Natural killer cell (primary cell): ENCODE data around the gene ATP2A1. TPM values are rescaled to one million over a fixed set of nuclear protein-coding genes. Genes with fewer than 3 reads are reported as not detected.

Experiments
- ATAC-seq, 3 donors: fragments of 150-1000 bp in 2 of 3; fragments of 200-7000 bp in 1 of 3; cut with Tn5 transposase; 1 replicate in 1 of 3; 2 replicates in 2 of 3; pipeline ENCODE4 v1.10.0; 2021; ENCODE audit warnings: mild to moderate bottlenecking in 2 of 3, moderate library complexity in 2 of 3
- DNase-seq, 2 donors: peaks; one replicate each; pipeline versions ENCODE4 v3.0.0 to v3.0.0-alpha.2; 2013 to 2021; ENCODE audit warnings: mixed read lengths in 1 of 2
- H3K27ac ChIP-seq: one replicate; pipeline ENCODE4 v1.5.1; 2013; ENCODE audit warnings: mild to moderate bottlenecking, low read length
- H3K27me3 ChIP-seq: one replicate; pipeline ENCODE4 v1.6.1; 2013; ENCODE audit warnings: low read length; ENCODE audit not compliant: control insufficient read depth, insufficient read depth
- H3K36me3 ChIP-seq: one replicate; pipeline ENCODE4 v1.6.1; 2013; ENCODE audit warnings: low read length; ENCODE audit not compliant: control insufficient read depth, insufficient read depth
- H3K4me1 ChIP-seq: one replicate; pipeline ENCODE4 v1.6.1; 2013; ENCODE audit warnings: low read length; ENCODE audit not compliant: control insufficient read depth, insufficient read depth
- H3K4me3 ChIP-seq: one replicate; pipeline ENCODE4 v1.5.1; 2013; ENCODE audit warnings: low read length
- H3K9me3 ChIP-seq: one replicate; pipeline ENCODE4 v1.6.1; 2013; ENCODE audit warnings: low read length; ENCODE audit not compliant: control insufficient read depth, insufficient read depth
- H3K27ac Mint-ChIP-seq, 2 donors: one replicate each; pipeline ENCODE4 v1.8.0; 2022; ENCODE audit warnings: mild to moderate bottlenecking in 2 of 2, mixed read lengths in 2 of 2, moderate library complexity in 1 of 2
- H3K27me3 Mint-ChIP-seq, 2 donors: one replicate each; pipeline ENCODE4 v1.8.0; 2022; ENCODE audit warnings: low read depth in 2 of 2, mixed read lengths in 2 of 2
- H3K36me3 Mint-ChIP-seq: one replicate; pipeline ENCODE4 v1.8.0; 2022; ENCODE audit warnings: mixed read lengths
- H3K4me1 Mint-ChIP-seq, 2 donors: one replicate each; pipeline ENCODE4 v1.8.0; 2022; ENCODE audit warnings: mixed read lengths in 2 of 2
- H3K4me3 Mint-ChIP-seq: one replicate; pipeline ENCODE4 v1.8.0; 2022; ENCODE audit warnings: mild to moderate bottlenecking, moderate library complexity, mixed read lengths
- H3K9me3 Mint-ChIP-seq, 2 donors: one replicate each; pipeline ENCODE4 v1.8.0; 2022; ENCODE audit warnings: mixed read lengths in 2 of 2
- CTCF ChIP-seq: fragments of 200-600 bp; IDR thresholded peaks from one replicate; pipeline ENCODE4 v1.8.0; 2022; ENCODE audit warnings: antibody characterized with exemption
- WGBS: methylation state at CpG from one replicate; pipeline ENCODE4 v1.1.7; 2013; ENCODE audit warnings: missing lambda C conversion rate; ENCODE audit not compliant: insufficient coverage; 5-methylcytosine and 5-hydroxymethylcytosine counted together
- intact Hi-C: fragments of 100-400 bp; cut with micrococcal nuclease; formaldehyde crosslinking; loops from one replicate; pipeline ENCODE4 v1.14.2; 2022
- total RNA-seq, 4 donors: library from RNA; stranded (reverse); fragments of 120-200 nt in 1 of 4; gene quantifications; one replicate each; pipeline versions ENCODE4 v1.2.3 to v1.2.4, GENCODE V29; 2013 to 2022

The ATP2A1 gene
- total RNA-seq, 3 donors from 2014 or later (not counting 1 experiment from before 2014, with no cell fraction given) = 0.75 to 2.5 (median 1.3) TPM

GRCh38 chr16:28932339-28933141, 54.3 kb downstream of the ATP2A1 start:
- intact Hi-C loops = no loop called here
- no peak overlapping the region for H3K4me3 Mint-ChIP-seq
- Histone ChIP-seq H3K27ac (peak overlapping the region; percentile 44), H3K9me3 (no peaks in the 10 kb centered on the region), H3K4me1 (peaks cover 42% of the 10 kb centered on the region), H3K36me3 (no peaks in the 10 kb centered on the region), H3K27me3 (no peaks in the 10 kb centered on the region), H3K4me3 (peak overlapping the region; percentile 40)
- TF ChIP-seq CTCF = no peak
- H3K27ac Mint-ChIP-seq = no peak overlapping the region
- peaks cover 26 to 42% of the 10 kb centered on the region in 2 donors for H3K4me1 Mint-ChIP-seq
- no peak for ATAC-seq
- 79% methylated on average over 20 of the region's 20 CpGs for WGBS
- no peaks in the 10 kb centered on the region for H3K27me3 Mint-ChIP-seq
- H3K36me3 Mint-ChIP-seq = no peaks in the 10 kb centered on the region
- DNase-seq = no peak
- H3K9me3 Mint-ChIP-seq = no peaks in the 10 kb centered on the region

GRCh38 chr16:28933171-28933570, 54.9 kb downstream of the ATP2A1 start:
- ATAC-seq = no peak
- DNase-seq = no peak
- Histone ChIP-seq H3K9me3 (no peaks in the 10 kb centered on the region), H3K27ac (no peak overlapping the region), H3K4me1 (peaks cover 42% of the 10 kb centered on the region), H3K4me3 (peak overlapping the region; percentile 1), H3K36me3 (no peaks in the 10 kb centered on the region), H3K27me3 (no peaks in the 10 kb centered on the region)
- no peak overlapping the region for H3K27ac Mint-ChIP-seq
- intact Hi-C loops = no loop called here
- no peaks in the 10 kb centered on the region for H3K9me3 Mint-ChIP-seq
- 83% methylated on average over 8 of the region's 8 CpGs for WGBS
- H3K4me1 Mint-ChIP-seq = peaks cover 26 to 46% of the 10 kb centered on the region in 2 donors
- TF ChIP-seq CTCF = no peak
- H3K36me3 Mint-ChIP-seq = no peaks in the 10 kb centered on the region
- H3K4me3 Mint-ChIP-seq = no peak overlapping the region
- no peaks in the 10 kb centered on the region for H3K27me3 Mint-ChIP-seq

- no peaks in the 10 kb centered on the region for H3K9me3 ChIP-seq
- Mint-ChIP-seq H3K4me1 (peaks cover 23 to 47% of the 10 kb centered on the region in 2 donors), H3K4me3 (peak overlapping the region; percentile 60), H3K27ac (no peak overlapping the region), H3K36me3 (no peaks in the 10 kb centered on the region), H3K27me3 (no peaks in the 10 kb centered on the region), H3K9me3 (no peaks in the 10 kb centered on the region)
- TF ChIP-seq CTCF = no peak
- H3K4me3 ChIP-seq = no peak overlapping the region
- no peak overlapping the region for H3K27ac ChIP-seq
- no peaks in the 10 kb centered on the region for H3K36me3 ChIP-seq
- H3K4me1 ChIP-seq = peaks cover 37% of the 10 kb centered on the region
- intact Hi-C loops = no loop called here
- ATAC-seq (no peak), DNase-seq (no peak)
- H3K27me3 ChIP-seq = no peaks in the 10 kb centered on the region
- WGBS = 97% methylated on average over 4 of the region's 4 CpGs
Measured at GRCh38 chr16:28935346-28935745, 57.1 kb downstream of the ATP2A1 start.
